SKM-1 treated with dmso at 0.1 percent for 144 hours (cell line): ENCODE results near the gene ZBED1.
"Not testable (repeated sequence)": the region's sequence is repeated elsewhere in the genome, so short reads cannot be mapped to it uniquely, and the experiment has no call there.

ENCODE experiments used
- DNase-seq: peaks from one replicate; lab custom pipeline; 2025; ENCODE audit not compliant: unreplicated experiment; lab: John Stamatoyannopoulos, UW

The ZBED1 gene

DNA sequence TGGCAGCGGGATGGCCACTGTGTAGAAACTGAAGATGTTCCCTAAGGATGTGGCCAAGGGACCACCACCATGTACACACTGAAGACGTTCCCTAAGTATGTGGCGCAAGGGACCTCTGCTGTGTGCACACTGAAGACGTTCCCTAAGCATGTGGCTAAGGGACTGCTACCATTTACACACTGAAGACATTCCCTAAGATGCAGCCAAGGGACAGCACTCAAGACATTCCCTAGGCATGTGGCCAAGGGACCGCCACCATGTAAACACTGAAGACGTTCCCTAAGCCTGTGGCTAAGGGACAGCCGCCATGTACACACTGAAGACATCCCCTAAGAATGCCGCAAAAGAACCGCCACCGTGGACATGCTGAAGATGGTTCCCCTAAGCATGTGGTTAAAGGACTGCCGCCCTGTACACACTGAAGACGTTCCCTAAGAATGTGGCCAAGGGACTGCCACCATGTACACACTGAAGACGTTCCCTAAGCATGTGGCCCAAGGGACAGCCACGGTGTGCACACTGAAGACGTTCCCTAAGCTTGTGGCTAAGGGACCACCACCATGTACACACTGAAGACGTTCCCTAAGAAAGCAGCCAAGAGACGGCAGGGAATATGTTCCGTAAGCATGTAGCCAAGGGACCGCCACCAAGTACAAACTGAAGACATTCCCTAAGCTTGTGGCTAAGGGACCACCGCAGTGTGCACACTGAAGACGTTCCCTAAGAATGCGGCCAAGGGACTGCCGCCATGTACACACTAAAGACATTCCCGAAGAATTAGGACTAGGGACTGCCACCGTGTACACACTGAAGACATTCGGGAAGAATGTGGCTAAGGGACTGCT, 43.3 kb downstream of the ZBED1 start:
- no peak for DNase-seq

DNA sequence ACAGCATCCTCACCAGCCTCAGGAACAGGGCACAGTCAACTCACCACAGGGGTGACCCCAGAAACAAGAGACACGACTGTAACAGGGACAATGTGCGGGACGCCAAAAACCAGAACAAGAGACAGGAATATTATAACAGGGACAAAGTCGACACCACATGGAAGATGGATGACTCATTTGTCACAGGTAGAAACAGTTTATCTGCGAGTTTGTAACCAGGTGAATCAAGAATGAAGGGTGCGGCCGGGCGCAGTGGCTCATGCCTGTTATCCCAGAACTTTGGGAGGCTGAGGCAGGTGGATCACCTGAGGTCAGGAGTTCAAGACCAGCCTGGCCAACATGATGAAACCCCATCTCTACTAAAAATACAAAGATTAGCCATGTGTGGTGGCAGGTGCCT, 44.7 kb downstream of the ZBED1 start:
- not testable (repeated sequence) for DNase-seq

GRCh38 chrX:2454620-2455019, 46.2 kb downstream of the ZBED1 start:
- not testable (repeated sequence) for DNase-seq

GRCh38 chrX:2452799-2453198, 48.0 kb downstream of the ZBED1 start:
- no peak for DNase-seq

DNA sequence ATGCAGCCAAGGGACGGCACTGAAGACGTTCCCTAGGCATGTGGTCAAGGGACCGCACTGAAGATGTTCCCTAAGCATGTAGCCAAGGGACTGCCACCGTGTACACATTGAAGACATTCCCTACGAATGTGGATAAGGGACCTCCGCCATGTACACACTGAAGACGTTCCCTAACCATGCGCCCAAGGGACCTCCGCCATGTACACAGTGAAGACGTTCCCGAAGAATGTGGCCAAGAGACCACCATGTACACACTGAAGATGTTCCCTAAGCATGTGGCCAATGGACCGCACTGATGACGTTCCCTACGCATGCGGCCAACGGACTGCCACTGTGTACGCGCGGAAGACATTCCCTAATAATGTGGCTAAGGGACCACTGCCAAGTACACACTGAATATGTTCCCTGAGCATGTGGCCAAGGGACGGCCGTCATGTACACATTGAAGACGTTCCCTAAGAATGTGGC, 48.4 kb downstream of the ZBED1 start:
- DNase-seq = no peak

- no peak for DNase-seq
Measured at GRCh38 chrX:2451501-2452316, 49.1 kb downstream of the ZBED1 start.

GRCh38 chrX:2450681-2451080, 50.1 kb downstream of the ZBED1 start:
- no peak for DNase-seq

GRCh38 chrX:2449135-2449886, 51.5 kb downstream of the ZBED1 start:
- DNase-seq = no peak

DNA sequence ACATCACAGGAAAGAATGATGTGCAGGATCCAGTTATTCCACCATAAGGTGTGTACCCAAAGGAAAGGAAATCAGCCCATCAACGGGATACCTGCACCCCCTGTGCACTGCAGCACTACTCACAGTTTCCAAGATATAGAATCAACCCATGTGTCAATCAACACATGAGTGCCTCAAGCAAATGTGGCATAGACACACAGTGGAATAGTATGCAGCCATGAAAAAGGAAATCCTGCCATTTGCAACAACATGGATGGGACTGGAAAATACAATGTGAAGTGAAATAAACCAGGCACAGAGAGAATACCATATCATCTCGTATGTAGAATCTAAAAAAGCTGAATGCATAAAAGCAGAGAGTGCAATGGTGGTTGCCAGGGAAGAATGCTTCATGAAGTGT, 53.3 kb downstream of the ZBED1 start:
- no peak for DNase-seq

DNA sequence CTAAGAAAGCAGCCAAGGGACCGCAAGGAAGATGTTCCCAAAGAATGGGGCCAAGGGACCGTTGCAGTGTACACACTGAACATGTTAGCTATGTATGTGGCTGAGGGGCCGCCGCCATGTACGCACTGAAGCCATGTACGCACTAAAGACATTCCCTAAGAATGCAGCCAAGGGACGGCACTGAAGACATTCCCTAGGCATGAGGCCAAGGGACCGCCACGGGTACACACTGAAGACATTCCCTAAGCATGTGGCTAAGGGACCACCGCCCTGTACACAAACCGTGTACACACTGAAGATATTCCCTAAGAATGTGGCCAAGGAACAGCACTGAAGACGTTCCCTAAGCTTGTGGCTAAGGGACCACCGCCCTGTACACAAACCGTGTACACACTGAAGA, 54.0 kb downstream of the ZBED1 start:
- DNase-seq = no peak

GRCh38 chrX:2445662-2446623, 54.8 kb downstream of the ZBED1 start:
- DNase-seq = no peak

GRCh38 chrX:2442694-2443093, 58.1 kb downstream of the ZBED1 start:
- no peak for DNase-seq

DNA sequence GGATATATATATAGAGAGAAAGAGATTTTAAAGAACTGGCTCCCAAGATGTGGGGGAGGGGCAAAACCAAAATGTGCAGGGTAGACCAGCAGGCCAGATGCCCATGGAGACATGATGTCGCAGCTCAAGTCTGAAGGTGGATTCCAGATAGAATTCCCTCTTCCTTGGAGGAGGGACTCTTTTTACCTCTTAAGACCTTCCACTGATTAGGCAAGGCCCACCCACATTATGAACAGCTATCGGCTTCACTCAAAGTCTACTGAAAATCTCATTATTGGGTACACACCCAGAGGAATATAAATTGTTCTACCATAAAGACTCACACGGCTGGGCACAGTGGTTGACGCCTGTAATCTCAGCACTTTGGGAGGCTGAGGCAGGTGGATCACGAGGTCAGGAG, 59.3 kb downstream of the ZBED1 start:
- DNase-seq = no peak

GRCh38 chrX:2439613-2440012, 61.2 kb downstream of the ZBED1 start:
- no peak for DNase-seq
